ENCODE data around the gene PDZD2. TPM values are rescaled to one million over a fixed set of nuclear protein-coding genes. Genes with fewer than 3 reads are reported as not detected.

PDZD2 gene
- total RNA-seq, 1 experiment from 2014 or later = 0.37 TPM

GRCh38 chr5:32092938-32093812 lies 454.2 kb downstream of the PDZD2 start:
- Histone ChIP-seq H3K4me3 (replicated peaks in 1 of 2; ENCODE audit: low read depth in 1 of 2, low read length in 2 of 2) (no peak overlapping the region), H3K9me3 (ENCODE audit: control insufficient read depth in 1 of 2, insufficient read depth in 1 of 2, low read depth in 1 of 2, low read length in 2 of 2) (no peaks in the 10 kb centered on the region), H3K36me3 (ENCODE audit: control insufficient read depth in 1 of 2, insufficient read depth in 2 of 2, low read length in 2 of 2) (no peaks in the 10 kb centered on the region), H3K27me3 (ENCODE audit: insufficient read depth, low read length) (no peaks in the 10 kb centered on the region), H4K20me1 (ENCODE audit: insufficient read depth) (no peaks in the 10 kb centered on the region), H3K27ac (ENCODE audit: low read depth, low read length) (no peak overlapping the region), H3K79me2 (ENCODE audit: insufficient read depth, low read length) (no peaks in the 10 kb centered on the region), H2AFZ (ENCODE audit: low read depth, low read length, poor library complexity, severe bottlenecking) (no peak overlapping the region), H3K4me2 (ENCODE audit: low read length) (no peak overlapping the region), H3K9ac (ENCODE audit: low read length) (no peak overlapping the region), H3K9me2 (ENCODE audit: insufficient read depth) (no peaks in the 10 kb centered on the region), H3K4me1 (ENCODE audit: control insufficient read depth in 1 of 2, insufficient read depth in 2 of 2, low read length in 2 of 2) (no peaks in the 10 kb centered on the region)
- ChIA-PET RAD21 (ENCODE audit: low non-redundant PET in 1 of 2, low total read pairs in 2 of 2, uncharacterized antibody in 2 of 2, unreplicated experiment in 2 of 2) (interaction anchor here (0.9 to 1.2 kb wide), 3 partner anchors 269 to 284 kb away, joined by 3 to 5 read pairs (median 5); no protein-coding TSS in a partner anchor), POLR2A (no interaction called here), CTCF (interaction anchor here (0.6 to 2.4 kb wide), 15 partner anchors 8 to 561 kb away, joined by 3 to 46 read pairs (median 4); partner anchors contain the start of gene C5orf22)
- intact Hi-C loops (cut with micrococcal nuclease) = loop anchor here (1.0 kb wide), 2 partner anchors 268 to 512 kb away; no protein-coding TSS in a partner anchor
- BruUV-seq (replicated peaks) = no TSS peak
- no peak for TF ChIP-seq EZH2 (IDR thresholded peaks at IDR 0.05)
- no peak for TF ChIP-seq YY1 (IDR thresholded peaks at IDR 0.05; ENCODE audit: extremely low read depth, insufficient replicate concordance, low read depth, low read length)
- TF ChIP-seq SIN3A (IDR thresholded peaks at IDR 0.05; ENCODE audit: low read depth) = no peak
- TF ChIP-seq SRF (IDR thresholded peaks at IDR 0.05; ENCODE audit: low read depth) = no peak
- peak; percentile 56 to 87 (median 69); a peak in 5 of 6 replicates for TF ChIP-seq CTCF (IDR thresholded peaks at IDR 0.05 in 2 of 3, conservative IDR thresholded peaks at IDR 0.05 in 1 of 3; ENCODE audit: borderline replicate concordance in 1 of 3, insufficient read depth in 1 of 3, low read depth in 2 of 3, low read length in 2 of 3)
- TF ChIP-seq ATF3 (IDR thresholded peaks at IDR 0.05) = no peak
- TF ChIP-seq POLR2A (IDR thresholded peaks at IDR 0.05; ENCODE audit: borderline replicate concordance, extremely low read depth, insufficient read depth, insufficient read length) = no peak
- peak; percentile 77 for TF ChIP-seq RAD21 (IDR thresholded peaks at IDR 0.05; ENCODE audit: low read depth)
- no peak for TF ChIP-seq ZNF274 (IDR thresholded peaks at IDR 0.05; ENCODE audit: low read depth, low read length)
- TF ChIP-seq FOSL1 (IDR thresholded peaks at IDR 0.05; ENCODE audit: low read depth) = no peak
- no peak for TF ChIP-seq EGR1 (IDR thresholded peaks at IDR 0.05; ENCODE audit: low read depth)
- TF ChIP-seq ZFX (IDR thresholded peaks at IDR 0.05) = no peak
- no peak for TF ChIP-seq ELF1 (IDR thresholded peaks at IDR 0.05; ENCODE audit: borderline replicate concordance, low read depth)
- no peak for TF ChIP-seq POLR2AphosphoS5 (IDR thresholded peaks at IDR 0.05; ENCODE audit: low read depth, low read length)
- ATAC-seq (peak; percentile 97), DNase-seq (ENCODE audit: low read depth, low spot score) (peak; percentile 52)
